Panc1 (cell line): Measurements from ENCODE around the gene SBK1. TPM values are rescaled to one million over a fixed set of nuclear protein-coding genes. Genes with fewer than 3 reads are reported as not detected.

Experiments
- ATAC-seq: fragments of 200-7000 bp; cut with Tn5 transposase; 2 replicates; pipeline ENCODE4 v1.9.1; 2020; ENCODE audit warnings: mild to moderate bottlenecking, moderate library complexity
- BruUV-seq: library from RNA; stranded (reverse); fragments of 400-500 nt; replicated peaks from 2 replicates; lab custom pipeline; 2021; lab: Mats Ljungman, UMichigan
- CTCF ChIA-PET: fragments of 300-600 bp; sonication (Branson Sonifier 250); formaldehyde crosslinking; loops from one replicate; lab custom pipeline; 2022; ENCODE audit warnings: antibody characterized with exemption; lab: Charles Lee
- POLR2A ChIA-PET: fragments of 300-600 bp; sonication (Branson Sonifier 250); formaldehyde crosslinking; loops from one replicate; lab custom pipeline; 2022; ENCODE audit warnings: antibody characterized with exemption; lab: Charles Lee
- DNase-seq: peaks from one replicate; pipeline ENCODE4 v3.0.0-alpha.2; 2010; ENCODE audit warnings: low read depth, low spot score
- H3K27ac ChIP-seq: 2 replicates; pipeline ENCODE4 v1.5.1; 2011; ENCODE audit warnings: mild to moderate bottlenecking, low read length, inconsistent platforms
- H3K27me3 ChIP-seq: fragments of 200-500 bp; sonication (Bioruptor generic); 2 replicates; pipeline ENCODE4 v1.6.0; 2014; ENCODE audit warnings: low read length, inconsistent platforms; ENCODE audit not compliant: control insufficient read depth, insufficient read depth
- H3K36me3 ChIP-seq: fragments of 200-500 bp; sonication (Bioruptor generic); 2 replicates; pipeline ENCODE4 v1.5.1; 2014; ENCODE audit warnings: inconsistent platforms, mild to moderate bottlenecking, low read length, moderate library complexity; ENCODE audit not compliant: control insufficient read depth, insufficient read depth
- H3K4me1 ChIP-seq: 2 replicates; pipeline ENCODE4 v1.5.1; 2011; ENCODE audit warnings: inconsistent platforms, mild to moderate bottlenecking, low read length, moderate library complexity; ENCODE audit not compliant: control insufficient read depth, insufficient read depth
- H3K4me3 ChIP-seq, 2 experiments: 2 replicates each; pipeline ENCODE4 v1.5.1; 2011 to 2012; ENCODE audit warnings: low read depth in 2 of 2, low read length in 2 of 2, mild to moderate bottlenecking in 2 of 2, inconsistent platforms in 1 of 2, moderate library complexity in 1 of 2
- H3K9me3 ChIP-seq: fragments of 200-500 bp; sonication (Bioruptor generic); 2 replicates; pipeline ENCODE4 v1.5.1; 2014; ENCODE audit warnings: low read depth, mild to moderate bottlenecking, inconsistent platforms, low read length, moderate library complexity; ENCODE audit not compliant: control insufficient read depth, insufficient read depth
- POLR2AphosphoS5 ChIP-seq: IDR thresholded peaks from 2 replicates; pipeline ENCODE4 v1.6.1; 2012; ENCODE audit warnings: mild to moderate bottlenecking, low read depth, low read length, moderate library complexity
- SIN3A ChIP-seq: IDR thresholded peaks from 2 replicates; pipeline ENCODE4 v1.6.1; 2012; ENCODE audit warnings: low read depth, mild to moderate bottlenecking, low read length, moderate library complexity, borderline replicate concordance; ENCODE audit not compliant: insufficient read depth
- TCF7L2 ChIP-seq: IDR thresholded peaks from 2 replicates; pipeline ENCODE4 v1.6.1; 2011; ENCODE audit warnings: mild to moderate bottlenecking, low read depth, low read length, inconsistent platforms
- in situ Hi-C: cut with HindIII; loops from 2 replicates; pipeline ENCODE4 v1.10.0; 2016; ENCODE audit warnings: low sequenced_read_pairs, low pct_unique_long_range_greater_than_20kb
- intact Hi-C: fragments of 100-400 bp; cut with micrococcal nuclease; formaldehyde crosslinking; loops from one replicate; pipeline ENCODE4 v1.10.0; 2022; ENCODE audit not compliant: unreplicated experiment
- total RNA-seq: library from RNA; stranded (reverse); gene quantifications from one replicate; pipeline ENCODE4 v1.2.1, GENCODE V29; 2021; ENCODE audit not compliant: unreplicated experiment
- TF ChIP-seq, protein P1 (sequence below): fragments of 450-650 bp; IDR thresholded peaks from 2 replicates; pipeline ENCODE4 v1.5.1; 2017; ENCODE audit warnings: mild to moderate bottlenecking
- TF ChIP-seq, protein P2 (sequence below), 2 experiments: IDR thresholded peaks; 2 replicates each; pipeline ENCODE4 v1.6.1; 2011 to 2012; ENCODE audit warnings: low read depth in 2 of 2, control low read depth in 1 of 2, low read length in 1 of 2, mild to moderate bottlenecking in 1 of 2, moderate library complexity in 1 of 2; ENCODE audit not compliant: insufficient read depth in 1 of 2

Gene SBK1
- total RNA-seq, 1 experiment from 2014 or later: 2.4 TPM

DNA sequence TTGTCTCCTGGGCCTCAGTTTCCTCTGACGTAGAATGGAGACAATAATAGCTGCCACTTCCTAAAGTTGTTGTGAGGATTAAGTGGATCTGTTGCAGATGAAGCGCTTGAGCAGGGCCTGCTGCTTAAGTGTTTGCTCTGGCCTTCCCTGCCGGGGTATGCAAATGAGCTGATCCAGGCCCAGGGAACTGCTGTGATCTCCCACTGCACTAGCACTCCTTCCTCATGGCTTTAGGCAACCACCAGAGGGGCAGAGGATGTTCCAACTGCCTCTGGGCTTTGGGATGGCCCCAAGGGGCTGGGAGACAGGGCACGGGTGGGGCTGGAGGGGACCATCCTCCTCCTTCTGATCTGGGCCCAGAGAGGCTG is 6.2 kb downstream of the SBK1 start:
- TF ChIP-seq TCF7L2: no peak
- H3K27me3 ChIP-seq: no peaks in the 10 kb centered on the region
- ChIA-PET CTCF (no interaction called here), POLR2A (interaction anchor here (0.6 kb wide), 1 partner anchor 13 kb away, joined by 5 read pairs; no protein-coding TSS in a partner anchor)
- 0 out of 2 replicates have a peak, but pooled peaks cover 2% of the 10 kb centered on the region for H3K4me1 ChIP-seq
- intact Hi-C loops (no loop called here), in situ Hi-C loops (no loop called here)
- DNase-seq (no peak), ATAC-seq (no peak)
- no peak overlapping the region for H3K4me3 ChIP-seq
- no peaks in the 10 kb centered on the region for H3K9me3 ChIP-seq
- H3K27ac ChIP-seq: no peak overlapping the region
- BruUV-seq: no TSS peak
- peaks cover 2% of the 10 kb centered on the region; the same call in 1 of the 2 replicates for H3K36me3 ChIP-seq

DNA sequence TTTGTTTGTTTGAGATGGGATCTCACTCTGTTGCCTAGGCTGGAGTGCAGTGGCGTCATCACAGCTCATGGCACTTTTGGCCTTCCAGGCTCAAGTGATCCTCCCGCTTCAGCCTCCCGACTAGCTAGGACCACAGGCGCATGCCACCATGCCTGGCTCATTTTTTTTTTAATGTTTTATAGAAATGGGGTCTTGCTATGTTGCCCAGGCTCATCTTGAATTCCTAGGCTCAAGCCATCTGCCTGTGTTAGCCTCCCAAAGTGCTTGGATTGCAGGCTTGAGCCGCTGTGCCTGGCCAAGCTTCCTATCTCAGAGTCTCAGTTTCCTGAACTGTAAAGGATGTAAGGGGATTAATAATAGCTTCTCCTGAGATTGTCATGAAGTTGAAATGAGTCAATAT is 8.0 kb downstream of the SBK1 start:
- Histone ChIP-seq H3K36me3 (no peaks in the 10 kb centered on the region), H3K9me3 (no peaks in the 10 kb centered on the region), H3K27ac (no peak overlapping the region), H3K4me3 (no peak overlapping the region), H3K27me3 (no peaks in the 10 kb centered on the region), H3K4me1 (no peaks in the 10 kb centered on the region)
- ChIA-PET POLR2A (interaction anchor here (0.5 kb wide), 1 partner anchor 14 kb away, joined by 4 read pairs; no protein-coding TSS in a partner anchor), CTCF (no interaction called here)
- BruUV-seq: no TSS peak
- TF ChIP-seq, protein P1, sequence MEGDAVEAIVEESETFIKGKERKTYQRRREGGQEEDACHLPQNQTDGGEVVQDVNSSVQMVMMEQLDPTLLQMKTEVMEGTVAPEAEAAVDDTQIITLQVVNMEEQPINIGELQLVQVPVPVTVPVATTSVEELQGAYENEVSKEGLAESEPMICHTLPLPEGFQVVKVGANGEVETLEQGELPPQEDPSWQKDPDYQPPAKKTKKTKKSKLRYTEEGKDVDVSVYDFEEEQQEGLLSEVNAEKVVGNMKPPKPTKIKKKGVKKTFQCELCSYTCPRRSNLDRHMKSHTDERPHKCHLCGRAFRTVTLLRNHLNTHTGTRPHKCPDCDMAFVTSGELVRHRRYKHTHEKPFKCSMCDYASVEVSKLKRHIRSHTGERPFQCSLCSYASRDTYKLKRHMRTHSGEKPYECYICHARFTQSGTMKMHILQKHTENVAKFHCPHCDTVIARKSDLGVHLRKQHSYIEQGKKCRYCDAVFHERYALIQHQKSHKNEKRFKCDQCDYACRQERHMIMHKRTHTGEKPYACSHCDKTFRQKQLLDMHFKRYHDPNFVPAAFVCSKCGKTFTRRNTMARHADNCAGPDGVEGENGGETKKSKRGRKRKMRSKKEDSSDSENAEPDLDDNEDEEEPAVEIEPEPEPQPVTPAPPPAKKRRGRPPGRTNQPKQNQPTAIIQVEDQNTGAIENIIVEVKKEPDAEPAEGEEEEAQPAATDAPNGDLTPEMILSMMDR: no peak
- TF ChIP-seq SIN3A (no peak), TCF7L2 (no peak), POLR2AphosphoS5 (no peak)
- TF ChIP-seq, protein P2, sequence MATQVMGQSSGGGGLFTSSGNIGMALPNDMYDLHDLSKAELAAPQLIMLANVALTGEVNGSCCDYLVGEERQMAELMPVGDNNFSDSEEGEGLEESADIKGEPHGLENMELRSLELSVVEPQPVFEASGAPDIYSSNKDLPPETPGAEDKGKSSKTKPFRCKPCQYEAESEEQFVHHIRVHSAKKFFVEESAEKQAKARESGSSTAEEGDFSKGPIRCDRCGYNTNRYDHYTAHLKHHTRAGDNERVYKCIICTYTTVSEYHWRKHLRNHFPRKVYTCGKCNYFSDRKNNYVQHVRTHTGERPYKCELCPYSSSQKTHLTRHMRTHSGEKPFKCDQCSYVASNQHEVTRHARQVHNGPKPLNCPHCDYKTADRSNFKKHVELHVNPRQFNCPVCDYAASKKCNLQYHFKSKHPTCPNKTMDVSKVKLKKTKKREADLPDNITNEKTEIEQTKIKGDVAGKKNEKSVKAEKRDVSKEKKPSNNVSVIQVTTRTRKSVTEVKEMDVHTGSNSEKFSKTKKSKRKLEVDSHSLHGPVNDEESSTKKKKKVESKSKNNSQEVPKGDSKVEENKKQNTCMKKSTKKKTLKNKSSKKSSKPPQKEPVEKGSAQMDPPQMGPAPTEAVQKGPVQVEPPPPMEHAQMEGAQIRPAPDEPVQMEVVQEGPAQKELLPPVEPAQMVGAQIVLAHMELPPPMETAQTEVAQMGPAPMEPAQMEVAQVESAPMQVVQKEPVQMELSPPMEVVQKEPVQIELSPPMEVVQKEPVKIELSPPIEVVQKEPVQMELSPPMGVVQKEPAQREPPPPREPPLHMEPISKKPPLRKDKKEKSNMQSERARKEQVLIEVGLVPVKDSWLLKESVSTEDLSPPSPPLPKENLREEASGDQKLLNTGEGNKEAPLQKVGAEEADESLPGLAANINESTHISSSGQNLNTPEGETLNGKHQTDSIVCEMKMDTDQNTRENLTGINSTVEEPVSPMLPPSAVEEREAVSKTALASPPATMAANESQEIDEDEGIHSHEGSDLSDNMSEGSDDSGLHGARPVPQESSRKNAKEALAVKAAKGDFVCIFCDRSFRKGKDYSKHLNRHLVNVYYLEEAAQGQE (IDR thresholded peaks at IDR 0.05; ENCODE audit: insufficient read depth in 1 of 2, low read depth in 2 of 2, low read length in 1 of 2): no peak
- DNase-seq (no peak), ATAC-seq (no peak)
- in situ Hi-C loops (no loop called here), intact Hi-C loops (no loop called here)

DNA sequence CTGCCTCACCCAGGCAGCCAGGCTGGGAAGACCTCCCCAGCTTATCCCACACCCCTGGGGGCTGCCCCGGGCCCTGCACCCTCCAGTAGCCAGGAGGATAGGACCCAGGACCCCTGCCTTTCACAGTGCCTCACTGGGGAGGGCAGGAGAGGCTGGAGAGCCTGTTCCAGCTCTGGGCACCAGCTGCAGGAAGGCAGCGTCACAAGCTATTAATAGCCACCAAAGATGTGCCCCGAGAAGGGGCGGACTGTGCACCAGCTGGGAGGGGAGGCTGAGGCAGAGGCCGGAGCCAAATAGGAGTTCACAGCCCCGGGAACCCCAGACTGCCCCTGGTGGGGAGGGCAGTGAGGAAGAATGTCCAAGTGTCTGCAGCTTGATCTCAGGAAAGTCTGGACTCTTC is 8.8 kb downstream of the SBK1 start:
- no peak for ATAC-seq
- POLR2A ChIA-PET: no interaction called here

More for the DNA sequence above, 8.8 kb downstream of the SBK1 start:
- in situ Hi-C loops: no loop called here
- no peaks in the 10 kb centered on the region for H3K36me3 ChIP-seq
- CTCF ChIA-PET: no interaction called here
- BruUV-seq: no TSS peak
- TF ChIP-seq SIN3A: no peak
- TF ChIP-seq, protein P2 (IDR thresholded peaks at IDR 0.05; ENCODE audit: insufficient read depth in 1 of 2, low read depth in 2 of 2, low read length in 1 of 2): no peak
- no peak for TF ChIP-seq TCF7L2
- TF ChIP-seq POLR2AphosphoS5: no peak
- TF ChIP-seq, protein P1: no peak
- intact Hi-C loops: no loop called here
- H3K27me3 ChIP-seq: no peaks in the 10 kb centered on the region
- H3K27ac ChIP-seq: no peak overlapping the region
- DNase-seq: no peak
- no peaks in the 10 kb centered on the region for H3K4me1 ChIP-seq
- H3K4me3 ChIP-seq: no peak overlapping the region
- H3K9me3 ChIP-seq: no peaks in the 10 kb centered on the region
